Stimulated activated CD8-positive, alpha-beta memory T cell treated with anti-CD3 and anti-CD28 coated beads, Interleukin-12 subunit alpha, Interleukin-12 subunit beta, amount 100 ng/mL, for 24 hours (primary cell): ENCODE measurements around the gene FRMD1.

ENCODE experiments used
- DNase-seq: peaks from one replicate; pipeline ENCODE4 v3.0.0-alpha.2; 2020; ENCODE audit errors: extremely low read depth

FRMD1 gene

DNA sequence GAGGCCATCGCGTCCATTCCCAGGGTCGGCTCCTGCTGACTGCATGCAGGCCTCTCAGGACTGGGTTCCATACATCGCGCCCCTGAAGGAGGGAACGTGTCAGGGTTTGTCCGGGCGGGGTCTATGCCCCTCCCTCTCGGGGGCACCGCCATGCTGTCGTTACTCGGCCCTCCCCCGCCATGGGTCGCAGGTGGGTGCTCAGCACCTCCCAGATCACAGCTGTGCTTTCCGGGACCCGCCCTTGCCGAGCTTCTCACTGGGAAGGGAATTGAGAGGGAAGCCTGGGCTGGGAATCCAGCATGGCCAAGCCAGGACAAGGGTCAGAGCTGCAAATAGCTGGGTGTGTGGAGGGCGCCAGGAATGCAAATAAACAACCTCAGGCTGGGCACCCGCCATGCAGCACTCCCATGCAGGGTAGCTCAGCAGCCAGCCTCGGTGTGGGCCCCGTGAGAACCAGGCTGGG, at the start of gene FRMD1:
FRMD1 (minus strand) TSS at position 270 of the 463 bp plus-strand sequence; CDS start at position 152, 118 bp downstream.
- DNase-seq, result no peak

DNA sequence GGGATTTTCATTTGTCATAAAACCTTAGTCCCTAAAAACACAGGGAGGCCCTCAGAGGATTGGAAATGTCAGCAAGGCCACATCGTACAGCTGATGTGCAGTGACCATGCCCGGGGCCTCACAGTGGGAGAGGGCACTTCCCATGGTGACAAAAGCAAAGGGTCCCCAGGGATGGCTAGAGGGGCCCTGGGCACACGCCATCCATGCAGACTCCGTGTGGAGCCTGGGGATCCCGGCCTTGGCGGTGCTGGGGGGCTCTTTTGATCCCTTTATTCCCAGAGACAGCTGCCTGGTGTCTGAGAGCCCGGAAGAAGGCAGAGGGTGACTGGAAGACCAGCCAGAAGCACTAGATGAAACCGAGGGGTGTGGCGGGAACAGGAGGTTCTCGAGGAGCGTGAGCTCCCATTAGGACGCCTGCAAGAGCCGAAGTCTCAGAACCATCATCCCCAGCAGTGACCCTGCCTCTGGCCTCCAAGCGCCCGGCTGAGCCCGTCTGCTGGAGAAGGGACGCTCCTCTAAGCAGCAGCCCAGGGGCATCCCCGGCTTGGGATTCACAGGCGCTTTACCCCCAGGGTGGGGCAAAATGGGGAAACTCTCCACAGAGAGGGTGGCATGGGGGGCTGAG, 49.1 kb upstream of the FRMD1 start:
- DNase-seq, result no peak

DNA sequence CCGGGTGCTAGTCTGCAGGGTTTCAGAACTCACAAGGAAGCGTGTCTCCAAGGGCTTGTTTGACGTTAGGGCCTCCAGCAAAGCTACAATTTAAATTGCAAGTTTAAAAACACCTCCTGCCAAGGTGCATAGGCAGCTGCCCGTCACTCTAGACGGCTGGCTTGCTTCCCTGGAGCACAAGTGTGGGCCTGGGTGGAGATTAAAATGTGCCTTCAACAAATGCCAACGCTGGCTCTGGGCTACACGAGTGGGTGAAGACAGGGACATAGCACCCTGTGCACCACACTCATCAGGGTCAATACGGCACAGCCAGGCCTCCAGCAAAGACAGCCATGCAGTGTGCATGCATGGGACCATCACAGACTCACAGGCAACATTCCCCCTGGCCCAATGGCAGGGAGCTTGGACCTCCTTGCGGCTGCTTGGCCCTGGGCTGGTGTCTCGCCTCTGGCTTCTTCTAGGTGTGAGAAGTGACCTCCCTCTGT, 48.4 kb upstream of the FRMD1 start:
- DNase-seq, result no peak

DNA sequence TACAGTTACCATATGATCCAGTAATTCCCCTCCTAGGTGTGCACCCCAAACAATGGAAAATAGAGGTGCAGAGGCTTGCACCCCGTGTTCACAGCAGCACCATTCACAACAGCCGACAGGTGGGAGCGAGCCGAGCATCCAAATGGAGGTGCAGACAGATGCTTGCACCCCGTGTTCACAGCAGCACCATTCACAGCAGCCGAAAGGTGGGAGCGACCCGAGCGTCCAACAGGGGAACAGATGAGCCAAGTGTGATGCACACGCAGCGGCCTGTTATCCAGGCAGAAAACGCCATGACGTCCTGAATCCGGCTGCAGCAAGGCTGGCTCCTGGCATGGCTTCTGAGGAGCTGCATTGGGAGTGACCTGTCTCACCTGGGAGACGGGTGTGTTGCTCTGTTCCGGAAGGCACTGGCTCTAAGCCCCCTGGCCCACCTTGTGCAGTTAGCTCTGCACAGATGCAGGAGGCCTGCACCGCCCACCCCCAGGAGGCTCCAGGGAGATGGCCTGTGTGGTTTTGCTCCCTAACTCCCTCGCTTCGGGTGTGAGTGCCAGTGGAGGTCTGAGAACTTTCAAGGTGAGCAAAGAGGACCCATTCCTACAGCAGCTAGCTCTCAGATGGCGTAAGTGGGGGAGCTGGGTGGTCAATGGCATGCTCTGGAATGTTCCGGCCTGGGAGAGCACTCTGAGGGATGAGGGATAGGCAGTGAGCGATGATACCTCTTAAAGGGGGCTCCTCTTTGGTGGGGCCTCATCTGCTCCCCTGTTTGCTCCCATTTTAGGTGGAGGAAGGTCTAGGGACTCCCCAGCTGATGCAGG, 47.8 kb upstream of the FRMD1 start:
- DNase-seq, result no peak

DNA sequence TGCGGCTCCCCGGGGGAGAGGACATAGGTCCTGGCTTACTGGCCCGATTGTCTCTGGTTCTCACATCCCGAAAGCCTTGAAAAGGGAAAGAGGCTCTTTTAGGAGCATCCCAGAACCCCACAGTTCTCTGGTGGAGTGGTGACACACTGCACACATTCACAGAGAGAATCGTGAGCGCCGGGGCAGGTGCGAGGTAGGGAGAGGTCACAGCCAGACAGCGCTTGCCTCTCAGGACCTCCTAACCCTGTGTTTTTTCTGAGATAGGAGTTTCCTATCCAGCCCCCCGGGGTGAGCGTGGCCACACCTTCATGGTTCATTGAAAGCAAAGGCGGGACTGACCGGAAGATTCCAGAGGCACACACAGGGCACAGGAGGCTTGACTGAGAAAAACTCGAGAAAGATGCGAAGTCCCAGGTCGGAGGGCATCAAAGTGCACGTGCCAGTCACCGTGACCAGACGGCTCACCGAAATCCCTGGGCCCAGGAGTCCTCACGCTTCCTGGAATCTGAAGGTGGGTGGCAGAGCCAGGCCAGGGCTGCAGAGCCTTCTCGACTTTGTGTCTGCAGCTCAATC, 46.5 kb upstream of the FRMD1 start:
- DNase-seq, result no peak

DNA sequence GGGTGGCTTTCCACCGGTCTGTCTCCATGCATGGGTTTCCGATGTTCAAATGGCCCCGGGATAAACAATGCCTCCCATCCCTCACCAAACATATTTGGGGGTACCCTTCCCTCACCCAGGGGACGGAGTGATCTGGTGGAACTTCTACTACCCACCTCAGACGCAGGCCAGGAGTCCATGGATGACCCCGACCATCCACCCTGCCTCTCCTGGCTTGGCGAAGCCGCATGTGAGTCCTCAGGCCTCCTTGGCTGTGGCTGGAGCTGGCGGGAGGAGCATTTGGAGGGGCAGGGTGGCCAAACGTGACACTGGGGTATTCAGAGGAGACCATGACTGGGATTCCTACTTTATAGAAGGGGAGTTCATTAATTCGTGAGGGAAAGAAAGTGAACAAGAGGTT, 45.9 kb upstream of the FRMD1 start:
- DNase-seq, result no peak

DNA sequence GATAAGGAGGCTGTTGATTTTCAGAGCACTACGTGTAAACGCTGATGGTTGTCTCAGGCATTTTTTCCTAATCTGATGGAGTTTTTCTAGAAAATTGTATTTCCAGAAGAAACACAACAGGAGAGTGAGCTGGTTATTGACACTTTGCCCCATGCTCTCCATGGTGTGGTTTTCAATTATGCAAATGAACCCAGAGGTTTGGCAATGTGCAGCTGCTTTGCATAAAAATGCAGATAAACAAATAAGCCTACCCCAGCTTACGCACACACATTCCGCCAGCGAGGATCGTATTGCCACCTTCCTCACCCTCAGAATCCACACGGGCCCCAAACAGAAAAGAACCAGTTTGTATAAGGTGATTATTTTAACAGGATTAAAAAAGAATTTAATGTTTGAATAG, 45.1 kb upstream of the FRMD1 start:
- no peak for DNase-seq

DNA sequence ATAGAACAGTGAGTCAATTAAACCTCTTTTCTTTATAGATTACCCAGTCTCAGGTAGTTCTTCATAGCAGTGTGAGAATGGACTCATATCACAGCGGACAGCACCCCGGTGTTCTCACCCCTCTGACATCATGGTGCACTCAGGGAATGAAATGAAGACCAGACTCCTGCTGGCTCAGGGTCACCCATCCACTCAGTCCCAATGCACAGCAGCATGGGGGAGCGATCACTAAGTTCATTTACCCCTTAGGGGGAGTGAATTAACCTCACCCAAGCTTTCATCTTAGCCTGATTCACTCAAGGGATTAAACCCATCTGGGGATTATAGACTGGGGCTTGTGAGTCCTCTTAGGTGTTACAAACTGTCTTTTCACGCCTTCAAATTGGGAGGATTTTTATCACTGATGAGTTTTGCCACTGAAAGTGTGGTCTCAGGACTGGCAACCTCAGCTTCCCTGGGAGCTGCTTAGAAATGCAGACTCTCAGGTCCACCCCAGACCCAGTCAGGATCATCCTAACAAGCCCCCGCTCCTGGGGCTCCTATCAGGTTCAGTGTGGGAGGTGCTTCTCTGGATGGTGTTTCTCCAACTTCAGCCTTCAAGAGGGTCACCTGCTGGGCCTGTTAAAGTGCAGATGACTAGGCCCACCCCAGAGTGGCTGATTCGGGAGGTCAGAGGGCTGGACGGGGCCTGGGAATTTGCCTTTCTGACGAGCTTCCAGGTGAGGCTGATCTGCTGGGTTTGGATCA, 44.3 kb upstream of the FRMD1 start:
- DNase-seq, result no peak

DNA sequence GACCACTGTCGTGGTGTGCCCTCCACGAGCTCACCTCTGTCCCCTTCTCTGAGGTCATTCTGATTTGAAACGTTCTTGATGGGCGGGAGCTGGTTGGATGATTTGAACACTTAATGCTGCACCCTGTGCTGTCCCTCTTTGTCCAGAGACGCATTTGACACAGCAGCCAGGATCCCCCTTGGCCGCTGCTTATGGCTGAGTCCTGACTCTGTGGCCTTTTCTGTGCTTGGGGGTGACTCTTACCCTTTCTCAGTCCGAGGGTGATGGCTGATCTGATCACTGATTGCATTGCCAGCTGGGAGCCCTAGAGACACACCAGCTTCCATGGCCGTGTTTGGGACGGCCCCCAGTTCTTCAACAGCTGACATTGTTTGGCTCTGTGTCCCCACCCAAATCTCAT, 43.5 kb upstream of the FRMD1 start:
- DNase-seq, result no peak

DNA sequence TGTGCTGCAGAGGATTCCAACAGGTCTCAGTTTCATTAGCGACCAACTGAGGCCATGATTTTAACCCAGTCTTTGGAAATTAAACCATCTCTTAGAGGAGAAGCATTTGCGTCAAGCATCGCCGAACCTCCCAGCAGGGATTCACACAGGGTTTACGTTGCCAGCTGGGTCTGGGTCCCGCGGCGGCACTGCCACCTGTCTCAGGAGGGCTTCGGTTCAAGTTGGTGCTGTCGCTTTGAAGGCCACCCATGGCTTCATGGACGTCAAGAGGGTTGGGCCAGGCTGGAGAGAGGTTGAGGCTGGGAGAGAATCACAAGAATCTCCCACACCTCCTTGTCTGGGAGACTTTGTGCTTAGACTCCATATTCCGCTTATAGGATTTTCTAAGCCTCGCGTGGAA, 43.0 kb upstream of the FRMD1 start:
- no peak for DNase-seq

DNA sequence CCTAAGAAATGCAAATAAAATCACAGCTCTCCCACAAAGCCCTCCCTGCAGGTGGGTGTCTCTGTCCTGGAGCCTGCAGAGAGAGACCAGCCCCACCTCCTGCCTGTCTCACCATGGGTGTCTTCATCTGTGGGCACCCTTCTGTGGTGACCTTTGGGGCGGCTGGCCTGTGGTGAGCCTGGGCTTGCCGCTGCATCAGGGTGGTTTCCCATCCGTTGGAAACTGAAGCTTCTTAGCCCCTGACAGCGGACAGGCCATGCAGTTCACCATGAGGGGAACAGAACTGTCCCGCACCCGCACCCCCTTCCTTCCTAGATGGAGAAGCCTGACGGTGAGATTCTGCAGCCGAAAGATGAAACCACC, 42.3 kb upstream of the FRMD1 start:
- no peak for DNase-seq

DNA sequence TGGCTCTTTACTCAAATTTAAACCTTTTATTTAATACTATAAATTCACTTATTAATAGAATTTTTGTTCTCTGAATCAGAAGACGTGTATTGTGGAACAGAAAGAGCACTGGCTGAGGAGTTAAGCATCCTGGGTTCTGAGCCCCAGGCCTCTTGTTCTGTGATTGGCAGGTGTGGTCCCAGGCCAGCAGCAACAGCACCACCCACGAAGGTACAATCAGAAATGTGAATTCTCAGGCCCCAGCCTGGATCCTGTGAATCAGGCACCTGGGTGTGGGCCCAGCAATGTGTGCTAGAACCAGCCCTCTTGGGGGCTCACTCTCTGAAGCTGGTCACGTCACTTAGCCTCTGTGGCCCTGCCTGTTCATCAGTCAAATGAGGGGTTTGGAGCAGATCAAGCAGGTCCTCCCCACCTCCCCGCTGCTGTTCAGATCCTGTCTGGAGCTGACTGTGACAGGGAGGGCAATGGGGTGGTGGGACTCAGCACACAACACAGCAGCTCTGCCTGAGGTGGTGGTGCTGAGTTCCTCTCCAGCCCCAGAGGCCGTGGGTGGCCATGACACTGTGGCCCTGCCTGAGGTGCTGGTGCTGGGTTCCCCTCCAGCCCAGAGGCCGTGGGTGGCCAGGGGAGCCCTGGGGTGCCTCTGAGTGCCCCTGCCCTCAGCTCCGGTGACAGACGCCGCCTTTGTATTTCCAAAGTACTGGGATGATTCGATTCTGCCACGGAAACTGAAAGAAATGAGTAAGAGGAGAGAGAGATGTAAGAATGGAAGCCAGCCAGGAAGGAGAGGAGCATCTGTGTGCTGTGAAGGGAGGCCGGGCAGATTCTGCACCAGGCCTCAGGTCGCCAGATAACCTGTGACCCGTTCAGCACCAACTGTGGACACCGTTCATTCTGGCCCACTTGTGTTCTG, 41.6 kb upstream of the FRMD1 start:
- no peak for DNase-seq

DNA sequence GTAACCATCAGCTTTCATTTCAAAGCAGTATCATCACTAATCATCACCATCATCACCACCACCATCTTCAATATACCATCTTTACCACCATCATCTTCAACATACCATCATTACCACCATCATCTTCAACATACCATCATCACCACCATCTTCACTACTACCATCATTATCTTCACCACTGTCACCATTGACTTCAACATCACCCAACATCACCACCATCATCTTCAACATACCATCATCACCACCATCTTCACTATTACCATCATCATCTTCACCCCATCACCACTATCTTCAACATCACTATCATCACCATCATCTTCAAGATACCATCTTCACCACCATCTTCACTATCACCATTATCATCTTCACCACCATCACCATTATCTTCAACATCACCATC, 40.5 kb upstream of the FRMD1 start:
- DNase-seq, result no peak

DNA sequence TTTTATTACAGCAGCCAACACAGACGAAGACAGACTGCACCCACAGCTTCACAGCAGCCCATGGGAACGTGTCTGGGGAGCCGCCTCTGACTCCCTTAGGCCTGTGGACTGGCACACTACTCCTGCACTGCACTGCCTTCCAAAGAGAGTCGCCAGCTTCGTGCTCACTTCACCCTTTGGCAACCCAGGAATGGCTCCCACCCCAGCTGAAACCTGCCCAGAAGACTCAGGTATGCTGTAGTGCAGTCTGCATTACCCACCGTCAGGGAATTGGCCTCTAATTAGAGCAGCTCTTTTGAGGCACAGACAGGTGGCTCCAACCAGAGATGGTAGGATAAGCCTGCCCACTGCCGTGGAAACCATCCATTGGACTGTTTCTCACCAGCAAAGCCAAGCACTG, 39.9 kb upstream of the FRMD1 start:
- DNase-seq, result no peak

DNA sequence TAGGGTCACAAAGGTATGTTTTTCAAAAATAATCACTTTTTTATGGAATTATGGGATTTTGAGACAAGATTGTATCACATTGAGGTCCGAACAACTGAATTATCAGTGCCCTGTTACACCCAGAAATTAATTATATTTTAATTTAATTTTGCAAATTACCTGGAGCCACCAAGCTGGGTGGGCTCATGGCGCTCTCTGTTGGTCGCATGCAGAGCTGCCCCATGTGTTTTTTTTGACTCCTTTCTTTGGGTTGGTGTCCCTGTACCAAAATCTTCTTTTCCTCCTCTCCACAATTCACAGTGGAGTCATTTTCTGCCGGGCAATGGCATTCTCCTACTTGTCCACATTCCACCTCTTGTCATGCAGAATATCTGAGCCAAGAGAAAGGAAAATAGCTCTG, 38.9 kb upstream of the FRMD1 start:
- DNase-seq, result no peak

DNA sequence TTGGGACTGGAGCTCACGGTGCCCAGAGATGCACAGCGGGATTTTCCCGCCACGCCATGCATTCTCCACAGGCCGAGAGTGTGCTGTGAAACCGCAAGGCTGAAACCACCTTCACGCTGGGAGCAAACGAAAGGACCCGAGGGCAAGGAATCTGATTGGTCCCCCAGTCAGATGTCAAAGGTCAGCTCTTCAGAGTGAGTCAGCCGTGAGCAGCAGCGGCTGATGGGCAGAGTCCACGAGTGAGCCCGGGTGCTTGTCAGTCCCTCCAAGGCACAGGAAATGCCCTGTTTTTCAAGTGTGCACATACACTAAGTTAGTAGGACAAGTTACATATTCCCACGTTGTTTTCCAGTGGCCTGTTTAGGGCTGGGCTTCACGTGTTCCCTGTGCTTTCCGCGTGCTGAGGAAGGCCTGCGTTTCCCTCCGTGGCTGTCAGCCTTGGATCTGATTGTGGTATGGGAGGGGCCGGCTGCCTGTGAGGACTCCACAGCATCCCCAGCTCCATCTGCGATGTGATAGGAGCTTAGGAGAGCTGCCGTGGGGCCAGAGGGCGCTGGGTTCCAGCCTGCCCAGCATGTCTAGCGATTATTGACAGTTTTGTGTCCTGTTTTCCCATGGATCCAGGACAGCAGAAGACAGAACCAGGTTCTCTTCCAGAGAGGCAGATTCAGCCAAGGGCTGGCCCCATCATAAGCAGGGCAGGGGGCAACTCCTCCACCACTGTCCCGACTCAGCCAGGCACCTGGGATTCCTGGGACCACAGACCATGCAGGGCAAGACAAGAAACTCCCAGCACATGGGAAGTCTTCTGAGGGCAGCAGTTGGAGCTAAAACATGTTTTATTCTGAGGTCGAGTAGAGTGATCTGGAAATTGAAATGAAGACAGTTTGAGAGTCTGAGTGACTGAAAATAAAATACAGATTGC, 38.2 kb upstream of the FRMD1 start:
- no peak for DNase-seq

DNA sequence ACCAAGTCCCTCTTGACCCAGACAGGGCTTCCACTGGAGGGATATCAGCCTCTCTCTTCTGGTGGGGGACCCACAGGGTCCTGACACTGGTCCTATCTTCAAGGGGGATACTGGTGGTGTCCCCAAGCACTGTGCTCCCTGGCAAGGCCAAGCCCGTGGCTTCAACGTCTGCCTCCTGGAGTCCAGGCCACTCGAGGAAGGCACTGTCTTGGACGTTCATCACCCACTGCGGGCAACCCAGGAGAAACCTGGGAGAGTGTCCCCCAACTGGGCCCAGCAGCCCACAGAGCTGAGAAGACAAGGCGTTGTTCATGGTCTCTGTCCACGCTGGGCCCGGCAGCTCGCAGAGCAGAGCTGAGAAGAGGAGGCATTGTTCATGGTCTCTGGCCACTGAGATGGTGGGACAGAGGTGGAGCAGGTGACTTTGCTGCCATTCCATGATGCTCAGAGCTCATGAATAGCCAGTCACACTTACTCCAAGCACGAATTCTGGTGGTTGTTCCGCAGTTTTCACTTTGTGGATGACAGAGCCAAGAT, 37.5 kb upstream of the FRMD1 start:
- no peak for DNase-seq

DNA sequence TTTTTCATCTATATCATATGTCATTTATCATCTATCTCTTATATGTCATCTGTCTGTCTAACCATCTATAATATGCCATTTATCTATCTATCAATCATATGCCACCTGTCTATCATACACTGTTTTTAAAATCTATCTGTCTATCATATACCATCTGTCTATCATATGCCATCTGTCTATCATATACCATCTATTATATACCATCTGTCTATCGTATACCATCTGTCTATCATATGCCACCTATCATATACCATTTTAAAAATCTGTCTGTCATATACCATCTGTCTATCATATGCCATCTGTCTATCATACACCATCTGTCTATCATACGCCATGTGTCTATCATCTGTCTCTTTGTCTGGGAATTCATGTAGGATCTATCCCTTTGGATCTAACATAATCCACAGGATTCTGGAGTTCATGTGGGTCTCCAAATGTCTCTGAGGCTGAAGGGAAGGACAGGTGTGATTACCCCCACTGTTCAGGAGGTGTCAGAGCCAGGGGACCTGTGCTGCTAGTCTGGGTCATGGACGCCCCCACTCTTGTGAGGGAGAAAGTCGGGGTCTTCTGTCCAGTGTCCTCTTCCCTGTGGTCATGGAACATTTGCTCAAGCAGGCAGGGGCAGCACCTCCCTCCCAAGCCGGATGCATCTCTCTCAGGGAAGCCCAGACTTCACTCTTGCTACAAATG, 36.9 kb upstream of the FRMD1 start:
- DNase-seq, result no peak

DNA sequence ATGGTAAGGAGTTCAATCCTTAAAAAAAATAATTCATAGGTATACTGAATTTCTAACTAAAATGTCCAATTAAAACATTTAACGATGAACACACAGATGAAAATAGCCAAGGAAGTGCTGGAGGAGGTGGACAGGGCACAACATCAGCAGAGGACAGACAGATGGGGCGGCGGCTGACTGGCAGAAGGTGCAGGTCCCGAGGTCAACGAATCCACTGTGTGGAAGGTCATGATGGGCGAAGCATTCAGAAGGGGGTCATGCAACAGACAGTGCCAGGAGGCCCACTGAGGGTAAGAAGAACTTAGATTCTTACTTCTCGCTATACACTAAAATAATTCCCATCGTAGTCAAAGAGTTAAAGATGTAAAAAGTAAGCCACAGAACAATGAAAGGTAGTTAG, 34.2 kb upstream of the FRMD1 start:
- DNase-seq, result no peak
